H9 (cell line): Measurements from ENCODE around the gene GSG1L. TPM values are rescaled to one million over a fixed set of nuclear protein-coding genes. Genes with fewer than 3 reads are reported as not detected.

Experiments
- DNase-seq: peaks from one replicate; pipeline ENCODE4 v3.0.0-alpha.2; 2017
- H2AFZ ChIP-seq: one replicate; pipeline ENCODE4 v1.6.1; 2013; ENCODE audit warnings: mild to moderate bottlenecking, low read length, control low read depth, moderate library complexity
- H2AK5ac ChIP-seq: 2 replicates; pipeline ENCODE4 v1.6.1; 2013; ENCODE audit warnings: low read length, control low read depth, mixed read lengths; ENCODE audit not compliant: insufficient read length
- H2BK120ac ChIP-seq: one replicate; pipeline ENCODE4 v1.6.1; 2013; ENCODE audit warnings: low read depth, mild to moderate bottlenecking, low read length, control low read depth, inconsistent platforms; ENCODE audit not compliant: poor library complexity, severe bottlenecking
- H2BK12ac ChIP-seq: 2 replicates; pipeline ENCODE4 v1.6.1; 2013; ENCODE audit warnings: low read length, control low read depth, mixed read lengths, low read depth; ENCODE audit not compliant: insufficient read length
- H2BK15ac ChIP-seq: 2 replicates; pipeline ENCODE4 v1.6.1; 2013; ENCODE audit warnings: low read depth, low read length, control low read depth
- H2BK20ac ChIP-seq: one replicate; pipeline ENCODE4 v1.6.1; 2013; ENCODE audit warnings: low read depth, mild to moderate bottlenecking, low read length, control low read depth, inconsistent platforms; ENCODE audit not compliant: poor library complexity, severe bottlenecking
- H2BK5ac ChIP-seq: 2 replicates; pipeline ENCODE4 v1.6.1; 2013; ENCODE audit warnings: low read length, control low read depth, mixed read lengths; ENCODE audit not compliant: insufficient read length
- H3K14ac ChIP-seq: 2 replicates; pipeline ENCODE4 v1.6.1; 2013; ENCODE audit warnings: low read length, control low read depth; ENCODE audit not compliant: insufficient read depth
- H3K18ac ChIP-seq: 2 replicates; pipeline ENCODE4 v1.6.1; 2013; ENCODE audit warnings: low read depth, mild to moderate bottlenecking, mixed read lengths, low read length, control low read depth; ENCODE audit not compliant: insufficient read length
- H3K23ac ChIP-seq: 2 replicates; pipeline ENCODE4 v1.6.1; 2013; ENCODE audit warnings: low read length, control low read depth, mixed read lengths, low read depth; ENCODE audit not compliant: insufficient read length
- H3K23me2 ChIP-seq: 2 replicates; pipeline ENCODE4 v1.6.1; 2013; ENCODE audit warnings: low read depth, mild to moderate bottlenecking, mixed read lengths, low read length, control low read depth; ENCODE audit not compliant: insufficient read length, poor library complexity, severe bottlenecking
- H3K27ac ChIP-seq: 2 replicates; pipeline ENCODE4 v1.5.1; 2013; ENCODE audit warnings: low read length, control low read depth, mixed read lengths, low read depth; ENCODE audit not compliant: insufficient read length
- H3K27me3 ChIP-seq: 2 replicates; pipeline ENCODE4 v1.6.1; 2013; ENCODE audit warnings: low read length, control low read depth, inconsistent platforms; ENCODE audit not compliant: insufficient read depth
- H3K4ac ChIP-seq: 2 replicates; pipeline ENCODE4 v1.6.1; 2013; ENCODE audit warnings: low read depth, mild to moderate bottlenecking, control low read depth, inconsistent platforms, low read length, moderate library complexity
- H3K4me1 ChIP-seq: 2 replicates; pipeline ENCODE4 v1.6.1; 2013; ENCODE audit warnings: low read length, control low read depth, inconsistent platforms; ENCODE audit not compliant: insufficient read depth
- H3K4me2 ChIP-seq: 2 replicates; pipeline ENCODE4 v1.6.1; 2013; ENCODE audit warnings: low read length, control low read depth, mixed read lengths; ENCODE audit not compliant: insufficient read length, insufficient read depth
- H3K56ac ChIP-seq: 2 replicates; pipeline ENCODE4 v1.6.1; 2013; ENCODE audit warnings: low read depth, mild to moderate bottlenecking, mixed read lengths, low read length, control low read depth; ENCODE audit not compliant: insufficient read length
- H3K79me1 ChIP-seq: 2 replicates; pipeline ENCODE4 v1.6.1; 2013; ENCODE audit warnings: low read depth, mild to moderate bottlenecking, moderate library complexity, low read length, control low read depth, inconsistent platforms; ENCODE audit not compliant: insufficient read depth, poor library complexity, severe bottlenecking
- H3K79me2 ChIP-seq: 2 replicates; pipeline ENCODE4 v1.6.1; 2013; ENCODE audit warnings: low read length, control low read depth, inconsistent platforms; ENCODE audit not compliant: insufficient read depth
- H3K9ac ChIP-seq: 2 replicates; pipeline ENCODE4 v1.6.1; 2013; ENCODE audit warnings: low read length, control low read depth, mixed read lengths; ENCODE audit not compliant: insufficient read length; ENCODE audit errors: extremely low read depth
- H3K9me3 ChIP-seq: one replicate; pipeline ENCODE4 v1.6.1; 2013; ENCODE audit warnings: low read depth, low read length, inconsistent platforms; ENCODE audit not compliant: control insufficient read depth
- H3T11ph ChIP-seq: one replicate; pipeline ENCODE4 v1.6.1; 2013; ENCODE audit warnings: mild to moderate bottlenecking, low read length, control low read depth, inconsistent platforms
- H4K20me1 ChIP-seq: one replicate; pipeline ENCODE4 v1.6.1; 2013; ENCODE audit not compliant: control insufficient read depth, insufficient read length, insufficient read depth
- H4K5ac ChIP-seq: 2 replicates; pipeline ENCODE4 v1.6.1; 2013; ENCODE audit warnings: low read depth, mild to moderate bottlenecking, mixed read lengths, low read length, control low read depth; ENCODE audit not compliant: insufficient read length
- H4K8ac ChIP-seq: replicated peaks from 2 replicates; pipeline ENCODE4 v1.6.1; 2013; ENCODE audit warnings: low read length, control low read depth, mixed read lengths, low read depth; ENCODE audit not compliant: insufficient read length
- H4K91ac ChIP-seq: 2 replicates; pipeline ENCODE4 v1.6.1; 2013; ENCODE audit warnings: low read depth, mild to moderate bottlenecking, moderate library complexity, mixed read lengths, low read length, control low read depth; ENCODE audit not compliant: insufficient read length
- H3K27ac Mint-ChIP-seq, 3 experiments: 2 replicates in 2 of 3; 3 replicates in 1 of 3; pipeline ENCODE4 v1.8.0; 2020 to 2021; ENCODE audit warnings: mixed read lengths in 3 of 3, mild to moderate bottlenecking in 1 of 3, moderate library complexity in 1 of 3
- H3K27me3 Mint-ChIP-seq: 2 replicates; pipeline ENCODE4 v1.8.0; 2021; ENCODE audit warnings: low read depth, mild to moderate bottlenecking, moderate library complexity, mixed read lengths
- H3K36me3 Mint-ChIP-seq, 3 experiments: 2 replicates in 2 of 3; 3 replicates in 1 of 3; pipeline ENCODE4 v1.8.0; 2020 to 2021; ENCODE audit warnings: low read depth in 3 of 3, mixed read lengths in 3 of 3; ENCODE audit not compliant: insufficient read depth in 1 of 3
- H3K4me1 Mint-ChIP-seq, 2 experiments: 2 replicates each; pipeline ENCODE4 v1.8.0; 2020; ENCODE audit warnings: mixed read lengths in 2 of 2
- H3K4me3 Mint-ChIP-seq, 2 experiments: 2 replicates in 1 of 2; 3 replicates in 1 of 2; pipeline ENCODE4 v1.8.0; 2020 to 2021; ENCODE audit warnings: mild to moderate bottlenecking in 2 of 2, mixed read lengths in 2 of 2, moderate library complexity in 1 of 2
- H3K9me3 Mint-ChIP-seq, 2 experiments: 2 replicates in 1 of 2; 3 replicates in 1 of 2; pipeline ENCODE4 v1.8.0; 2020; ENCODE audit warnings: mild to moderate bottlenecking in 2 of 2, mixed read lengths in 2 of 2, moderate library complexity in 1 of 2
- WGBS: extraction: QIAGEN DNeasy Blood & Tissue Kit; methylation state at CpG from one replicate; pipeline ENCODE4 v1.1.7; 2013; ENCODE audit warnings: missing lambda C conversion rate, low lambda C conversion rate, mixed read lengths; ENCODE audit not compliant: insufficient read length; ENCODE audit errors: extremely low coverage; 5-methylcytosine and 5-hydroxymethylcytosine counted together
- total RNA-seq: library from RNA; stranded (reverse); gene quantifications from 2 replicates; pipeline ENCODE4 v1.2.1, GENCODE V29; 2021
- TF ChIP-seq, protein P1 (sequence below): fragments of 200-600 bp; sonication (generic); conservative IDR thresholded peaks from 3 replicates; pipeline ENCODE4 v1.8.0; 2021; ENCODE audit warnings: antibody characterized with exemption, mild to moderate bottlenecking

GSG1L gene
- total RNA-seq, 1 experiment from 2014 or later: 0.35 TPM

DNA sequence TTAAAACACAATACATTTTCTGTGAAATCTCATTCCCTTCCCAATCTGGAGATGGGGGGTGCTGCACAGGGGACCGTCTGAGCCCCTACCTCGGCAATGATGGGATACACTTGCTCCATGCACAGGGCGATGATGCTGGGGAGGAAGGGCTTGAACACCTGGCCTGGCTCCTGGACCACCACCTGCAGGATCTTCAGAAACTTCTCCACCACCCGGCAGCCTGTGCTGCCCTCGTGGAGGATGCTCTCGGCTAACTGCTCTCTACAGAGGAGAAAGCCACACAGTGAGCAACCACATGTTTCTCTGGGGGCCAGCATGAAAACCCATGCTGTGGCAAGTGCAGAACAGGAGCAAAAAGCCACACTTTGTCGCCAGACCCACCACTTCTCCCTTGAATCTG lies 42.4 kb upstream of the GSG1L start:
- TF ChIP-seq, protein P1, sequence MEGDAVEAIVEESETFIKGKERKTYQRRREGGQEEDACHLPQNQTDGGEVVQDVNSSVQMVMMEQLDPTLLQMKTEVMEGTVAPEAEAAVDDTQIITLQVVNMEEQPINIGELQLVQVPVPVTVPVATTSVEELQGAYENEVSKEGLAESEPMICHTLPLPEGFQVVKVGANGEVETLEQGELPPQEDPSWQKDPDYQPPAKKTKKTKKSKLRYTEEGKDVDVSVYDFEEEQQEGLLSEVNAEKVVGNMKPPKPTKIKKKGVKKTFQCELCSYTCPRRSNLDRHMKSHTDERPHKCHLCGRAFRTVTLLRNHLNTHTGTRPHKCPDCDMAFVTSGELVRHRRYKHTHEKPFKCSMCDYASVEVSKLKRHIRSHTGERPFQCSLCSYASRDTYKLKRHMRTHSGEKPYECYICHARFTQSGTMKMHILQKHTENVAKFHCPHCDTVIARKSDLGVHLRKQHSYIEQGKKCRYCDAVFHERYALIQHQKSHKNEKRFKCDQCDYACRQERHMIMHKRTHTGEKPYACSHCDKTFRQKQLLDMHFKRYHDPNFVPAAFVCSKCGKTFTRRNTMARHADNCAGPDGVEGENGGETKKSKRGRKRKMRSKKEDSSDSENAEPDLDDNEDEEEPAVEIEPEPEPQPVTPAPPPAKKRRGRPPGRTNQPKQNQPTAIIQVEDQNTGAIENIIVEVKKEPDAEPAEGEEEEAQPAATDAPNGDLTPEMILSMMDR: no peak
- Histone ChIP-seq H3T11ph (no peak overlapping the region), H2AK5ac (no peak overlapping the region), H2AFZ (no peak overlapping the region), H3K23me2 (no peaks in the 10 kb centered on the region), H3K18ac (no peak overlapping the region), H3K79me1 (no peaks in the 10 kb centered on the region), H2BK20ac (no peak overlapping the region), H4K91ac (no peak overlapping the region), H3K4ac (no peak overlapping the region), H3K14ac (no peak overlapping the region), H2BK120ac (no peak overlapping the region), H3K23ac (no peak overlapping the region), H3K9me3 (no peaks in the 10 kb centered on the region), H3K27ac (no peak overlapping the region), H3K4me1 (no peaks in the 10 kb centered on the region), H3K9ac (no peak overlapping the region), H2BK5ac (no peak overlapping the region), H2BK12ac (no peak overlapping the region), H3K56ac (no peak overlapping the region), H3K79me2 (no peaks in the 10 kb centered on the region), H4K20me1 (no peaks in the 10 kb centered on the region), H3K4me2 (no peak overlapping the region), H4K8ac (no peak overlapping the region), H2BK15ac (no peak overlapping the region), H3K27me3 (no peaks in the 10 kb centered on the region), H4K5ac (no peak overlapping the region)
- Mint-ChIP-seq H3K27me3 (no peaks in the 10 kb centered on the region), H3K36me3 (peaks cover 56 to 97% (median 90%) of the 10 kb centered on the region in 3 experiments), H3K4me3 (no peak overlapping the region), H3K9me3 (no peaks in the 10 kb centered on the region), H3K4me1 (no peaks in the 10 kb centered on the region), H3K27ac (no peak overlapping the region)
- no CpG with 5 or more reads among the region's 7 CpGs for WGBS
- DNase-seq: no peak
